A549 (cell line): ENCODE data around the gene SSBP3.

Experiments used
- CTCF ChIP-seq: fragments of >200 bp; sonication (Bioruptor Twin); formaldehyde crosslinking; IDR thresholded peaks from 3 replicates; pipeline ENCODE4 v1.5.1; 2016
- HDAC2 ChIP-seq: fragments of 200-600 bp; sonication (generic); IDR thresholded peaks from 2 replicates; pipeline ENCODE4 v1.6.1; 2016
- HOXB13 ChIP-seq: fragments of 250-450 bp; sonication (Bioruptor Pico); IDR thresholded peaks from 2 replicates; pipeline ENCODE4 v1.5.0; 2020; ENCODE audit warnings: low read depth, mild to moderate bottlenecking, moderate library complexity
- RFX5 ChIP-seq: fragments of 450-650 bp; IDR thresholded peaks from 2 replicates; pipeline ENCODE4 v1.7.1; 2014; ENCODE audit warnings: antibody characterized with exemption, mild to moderate bottlenecking, moderate library complexity
- SMC3 ChIP-seq: fragments of >200 bp; sonication (Bioruptor Twin); formaldehyde crosslinking; IDR thresholded peaks from 3 replicates; pipeline ENCODE4 v1.6.1; 2018; ENCODE audit warnings: inconsistent platforms

GRCh38 chr1:54338464-54338863 is 67.7 kb downstream of the SSBP3 start:
- no peak for TF ChIP-seq HOXB13
- no peak for TF ChIP-seq SMC3
- no peak for TF ChIP-seq CTCF
- no peak for TF ChIP-seq RFX5
- TF ChIP-seq HDAC2 = no peak
